ENCODE results near the gene VGLL4.

DNA sequence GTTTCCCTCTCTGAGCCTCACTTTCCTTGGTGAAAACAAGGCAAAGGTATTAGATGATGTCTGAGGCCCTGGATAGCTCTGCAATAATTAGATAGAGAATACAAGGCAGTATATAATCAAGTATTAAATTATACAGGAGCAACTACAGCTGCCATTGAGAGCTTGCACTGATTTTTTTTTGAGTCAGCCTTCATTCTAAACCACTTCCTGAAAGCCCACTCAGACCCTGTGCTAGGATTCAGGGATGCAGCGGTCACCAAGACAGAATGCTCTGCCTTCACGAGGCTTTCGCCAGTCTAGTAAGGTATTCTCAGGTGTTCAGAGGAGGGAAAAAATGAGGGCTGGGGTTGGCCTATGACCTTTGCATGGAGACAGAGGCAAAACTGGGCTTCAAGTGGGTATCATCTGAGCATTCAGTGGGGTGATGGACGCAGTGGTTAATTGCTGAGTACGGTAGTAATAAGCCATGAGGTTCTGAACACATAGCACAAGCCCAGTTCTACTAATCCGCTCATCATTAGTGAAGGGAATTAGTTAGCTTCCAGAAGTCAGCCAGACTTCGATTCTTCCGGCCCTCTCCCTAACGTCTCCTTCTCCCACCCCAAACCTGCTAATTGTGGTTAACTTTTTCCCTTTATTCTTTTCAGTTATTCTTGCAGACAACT lies 3.6 kb downstream of the VGLL4 start:
- no peak for TF ChIP-seq EZH2 (IDR thresholded peaks at IDR 0.05; ENCODE audit: borderline replicate concordance, low read depth, low read length, poor library complexity, severe bottlenecking)
- no peak for TF ChIP-seq CTCF (conservative IDR thresholded peaks at IDR 0.05; ENCODE audit: low read depth, low read length)
